Prostate gland (tissue), 2 donors: Measurements from ENCODE around the gene TJAP1.

Source experiments
- POLR2A ChIP-seq: fragments of 450-650 bp; IDR thresholded peaks from one replicate; pipeline ENCODE4 v1.6.1; 2016; ENCODE audit warnings: antibody characterized with exemption, mild to moderate bottlenecking
- TF ChIP-seq, protein P1 (sequence below), 4 experiments: fragments of 200-600 bp in 2 of 4; fragments of 450-650 bp in 2 of 4; sonication (generic) in 2 of 4; IDR thresholded peaks; 1 replicate in 3 of 4; 2 replicates in 1 of 4; pipeline ENCODE4 v1.5.1; 2016 to 2019; ENCODE audit warnings: antibody characterized with exemption in 4 of 4, mild to moderate bottlenecking in 2 of 4, moderate library complexity in 2 of 4

DNA sequence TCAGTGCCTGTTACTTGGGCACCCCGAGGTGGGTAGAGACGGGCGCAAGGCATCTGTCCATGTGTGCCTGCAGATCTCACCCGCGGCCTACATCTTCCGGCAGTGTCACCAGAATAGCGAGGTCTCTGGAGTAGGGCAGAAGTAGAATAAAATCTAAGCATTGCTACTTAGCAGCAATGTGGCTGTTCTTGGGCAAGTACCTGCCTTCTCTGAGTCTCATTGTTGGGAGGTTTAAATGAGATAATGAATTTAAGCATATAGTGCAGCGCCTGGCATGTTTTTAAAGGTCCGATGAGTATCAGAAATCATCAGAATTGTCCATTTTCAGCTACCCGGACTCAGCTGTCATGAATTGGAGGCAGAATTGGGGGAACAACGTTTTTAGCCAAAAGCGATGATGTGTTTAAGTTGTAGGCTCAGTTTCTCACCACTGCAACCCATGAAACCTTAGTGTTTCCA lies 49.2 kb upstream of the TJAP1 start:
- TF ChIP-seq POLR2A = no peak
- TF ChIP-seq, protein P1, sequence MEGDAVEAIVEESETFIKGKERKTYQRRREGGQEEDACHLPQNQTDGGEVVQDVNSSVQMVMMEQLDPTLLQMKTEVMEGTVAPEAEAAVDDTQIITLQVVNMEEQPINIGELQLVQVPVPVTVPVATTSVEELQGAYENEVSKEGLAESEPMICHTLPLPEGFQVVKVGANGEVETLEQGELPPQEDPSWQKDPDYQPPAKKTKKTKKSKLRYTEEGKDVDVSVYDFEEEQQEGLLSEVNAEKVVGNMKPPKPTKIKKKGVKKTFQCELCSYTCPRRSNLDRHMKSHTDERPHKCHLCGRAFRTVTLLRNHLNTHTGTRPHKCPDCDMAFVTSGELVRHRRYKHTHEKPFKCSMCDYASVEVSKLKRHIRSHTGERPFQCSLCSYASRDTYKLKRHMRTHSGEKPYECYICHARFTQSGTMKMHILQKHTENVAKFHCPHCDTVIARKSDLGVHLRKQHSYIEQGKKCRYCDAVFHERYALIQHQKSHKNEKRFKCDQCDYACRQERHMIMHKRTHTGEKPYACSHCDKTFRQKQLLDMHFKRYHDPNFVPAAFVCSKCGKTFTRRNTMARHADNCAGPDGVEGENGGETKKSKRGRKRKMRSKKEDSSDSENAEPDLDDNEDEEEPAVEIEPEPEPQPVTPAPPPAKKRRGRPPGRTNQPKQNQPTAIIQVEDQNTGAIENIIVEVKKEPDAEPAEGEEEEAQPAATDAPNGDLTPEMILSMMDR (IDR thresholded peaks at IDR 0.05) = no peak
